HFFc6 (cell line): ENCODE data around the gene SPAG8. TPM values are rescaled to one million over a fixed set of nuclear protein-coding genes. Genes with fewer than 3 reads are reported as not detected.

ENCODE experiments used
- DNase-seq: peaks from one replicate; pipeline ENCODE4 v3.0.0-alpha.2; 2018
- H3K27ac Mint-ChIP-seq: 2 replicates; pipeline ENCODE4 v1.8.0; 2020; ENCODE audit warnings: mild to moderate bottlenecking, mixed read lengths
- H3K27me3 Mint-ChIP-seq: 2 replicates; pipeline ENCODE4 v1.8.0; 2021; ENCODE audit warnings: mild to moderate bottlenecking, moderate library complexity, mixed read lengths; ENCODE audit not compliant: insufficient read depth
- H3K36me3 Mint-ChIP-seq: 2 replicates; pipeline ENCODE4 v1.8.0; 2021; ENCODE audit warnings: low read depth, mixed read lengths
- H3K4me1 Mint-ChIP-seq: 2 replicates; pipeline ENCODE4 v1.8.0; 2020; ENCODE audit warnings: low read depth, mixed read lengths
- H3K4me3 Mint-ChIP-seq: 2 replicates; pipeline ENCODE4 v1.8.0; 2020; ENCODE audit warnings: mild to moderate bottlenecking, moderate library complexity, mixed read lengths
- H3K9me3 Mint-ChIP-seq: 2 replicates; pipeline ENCODE4 v1.8.0; 2020; ENCODE audit warnings: mild to moderate bottlenecking, mixed read lengths
- CTCF ChIP-seq: fragments of 200-600 bp; sonication (generic); IDR thresholded peaks from 2 replicates; pipeline ENCODE4 v1.5.0; 2021; ENCODE audit warnings: antibody characterized with exemption, mild to moderate bottlenecking
- total RNA-seq, 6 experiments: library from RNA; stranded (reverse); fragmentation: NEBNext Ultra II Directional; extraction: Animal tissue kit (Norgen Biotek cat#: 25700); gene quantifications; 2 replicates in 1 of 6; 3 replicates in 5 of 6; pipeline ENCODE4 v1.2.3, GENCODE V29; 2021

Gene SPAG8
- total RNA-seq, 6 experiments from 2014 or later, result 0.80 to 1.7 (median 1.2) TPM

GRCh38 chr9:35841645-35841900, 29.5 kb upstream of the SPAG8 start:
- Mint-ChIP-seq H3K36me3 (no peaks in the 10 kb centered on the region; the same call in 1 of the 2 replicates), H3K4me1 (peaks cover 22% of the 10 kb centered on the region), H3K27ac (no peak overlapping the region), H3K27me3 (peaks cover 4% of the 10 kb centered on the region), H3K9me3 (no peaks in the 10 kb centered on the region), H3K4me3 (no peak overlapping the region)
- DNase-seq, result no peak
- no peak for TF ChIP-seq CTCF

- Mint-ChIP-seq H3K27ac (no peak overlapping the region), H3K36me3 (no peaks in the 10 kb centered on the region; the same call in 1 of the 2 replicates), H3K9me3 (no peaks in the 10 kb centered on the region), H3K4me1 (peaks cover 22% of the 10 kb centered on the region), H3K4me3 (no peak overlapping the region), H3K27me3 (peaks cover 4% of the 10 kb centered on the region)
- DNase-seq, result no peak
- no peak for TF ChIP-seq CTCF
Observed at GRCh38 chr9:35840881-35841644, 29.0 kb upstream of the SPAG8 start.

- no peak overlapping the region for H3K4me3 Mint-ChIP-seq
- H3K9me3 Mint-ChIP-seq, result no peaks in the 10 kb centered on the region
- H3K27ac Mint-ChIP-seq, result no peak overlapping the region
- H3K36me3 Mint-ChIP-seq, result no peaks in the 10 kb centered on the region; the same call in 1 of the 2 replicates
- DNase-seq, result no peak
- no peak for TF ChIP-seq CTCF
- H3K27me3 Mint-ChIP-seq, result peaks cover 4% of the 10 kb centered on the region
- peaks cover 12% of the 10 kb centered on the region for H3K4me1 Mint-ChIP-seq
Observed at GRCh38 chr9:35839926-35840325, 27.9 kb upstream of the SPAG8 start.

- Mint-ChIP-seq H3K27me3 (peaks cover 4% of the 10 kb centered on the region), H3K4me3 (no peak overlapping the region), H3K4me1 (peaks cover 16% of the 10 kb centered on the region), H3K9me3 (no peaks in the 10 kb centered on the region), H3K36me3 (no peaks in the 10 kb centered on the region; the same call in 1 of the 2 replicates), H3K27ac (no peak overlapping the region)
- no peak for DNase-seq
- TF ChIP-seq CTCF, result no peak
Observed at GRCh38 chr9:35836595-35836994, 24.5 kb upstream of the SPAG8 start.

- Mint-ChIP-seq H3K36me3 (no peaks in the 10 kb centered on the region; the same call in 1 of the 2 replicates), H3K4me3 (no peak overlapping the region), H3K27ac (no peak overlapping the region), H3K27me3 (peaks cover 4% of the 10 kb centered on the region), H3K9me3 (no peaks in the 10 kb centered on the region), H3K4me1 (peaks cover 23% of the 10 kb centered on the region)
- TF ChIP-seq CTCF, result no peak
- no peak for DNase-seq
Observed at GRCh38 chr9:35835766-35836165, 23.7 kb upstream of the SPAG8 start.
